Ovary (tissue), 9 donors: ENCODE data around the gene HIF1A. TPM values are rescaled to one million over a fixed set of nuclear protein-coding genes. Genes with fewer than 3 reads are reported as not detected.

ENCODE experiments used
- DNase-seq, 5 donors: peaks; one replicate each; pipeline ENCODE4 v3.0.0-alpha.2; 2019 to 2020
- H3K27ac ChIP-seq, 2 donors: fragments of 200-600 bp; one replicate each; pipeline versions ENCODE4 v1.5.1 to v1.8.0; 2019 to 2022
- H3K27me3 ChIP-seq: fragments of 200-600 bp; one replicate; pipeline ENCODE4 v1.8.0; 2022
- H3K36me3 ChIP-seq: fragments of 200-600 bp; sonication (generic); one replicate; pipeline ENCODE4 v1.5.1; 2019
- H3K4me1 ChIP-seq: one replicate; pipeline ENCODE4 v1.8.1; 2013; ENCODE audit warnings: mild to moderate bottlenecking, moderate library complexity; ENCODE audit not compliant: insufficient read depth
- H3K4me3 ChIP-seq: fragments of 200-600 bp; sonication (generic); one replicate; pipeline ENCODE4 v1.5.1; 2017
- H3K9me3 ChIP-seq, 2 donors: fragments of 200-600 bp in 1 of 2; sonication (generic) in 1 of 2; one replicate each; pipeline versions ENCODE4 v1.5.1 to v1.8.1; 2013 to 2019; ENCODE audit warnings: mild to moderate bottlenecking in 1 of 2, moderate library complexity in 1 of 2
- EP300 ChIP-seq: sonication (generic); formaldehyde crosslinking; IDR thresholded peaks from one replicate; pipeline ENCODE4 v1.6.1; 2017; ENCODE audit warnings: antibody characterized with exemption
- POLR2A ChIP-seq: fragments of 450-650 bp; IDR thresholded peaks from one replicate; pipeline ENCODE4 v1.6.1; 2017; ENCODE audit warnings: antibody characterized with exemption, mild to moderate bottlenecking, moderate library complexity
- WGBS, 3 donors: extraction: QIAGEN DNeasy Blood & Tissue Kit in 1 of 3; methylation state at CpG; one replicate each; pipeline versions ENCODE4 v1.1.5 to v1.1.7; 2013 to 2017; 5-methylcytosine and 5-hydroxymethylcytosine counted together
- intact Hi-C, 4 donors: fragments of 100-400 bp; cut with DNase I; formaldehyde crosslinking; loops; one replicate each; pipeline versions ENCODE4 v1.11.0 to v1.15.1; 2022 to 2023
- polyA plus RNA-seq, 2 donors: library from polyadenylated mRNA; stranded (reverse); fragments of 200-250 nt in 1 of 2; fragments of 350-450 nt in 1 of 2; fragmentation: Illumina TruSeq in 1 of 2; extraction: RNeasy Lipid Tissue Mini Kit (QIAGEN cat#74804) in 1 of 2; gene quantifications; one replicate each; pipeline ENCODE4 v1.2.3, GENCODE V29; 2013 to 2014
- total RNA-seq, 7 donors: library from RNA; depleted of rRNA in 2 of 7; stranded (reverse); fragments of >200 nt in 2 of 7; fragmentation: NEBNext Ultra II Directional in 3 of 7; extraction: Animal tissue kit (Norgen Biotek cat#: 25700) in 3 of 7; gene quantifications; one replicate each; pipeline versions ENCODE4 v1.1.0 to v1.2.4, GENCODE V29; 2016 to 2023
- TF ChIP-seq, protein P1 (sequence below), 3 donors: fragments of 450-650 bp in 2 of 3; fragments of 200-600 bp in 1 of 3; IDR thresholded peaks; one replicate each; pipeline versions ENCODE4 v1.5.1 to v1.8.0; 2016 to 2022; ENCODE audit warnings: antibody characterized with exemption in 3 of 3, mild to moderate bottlenecking in 1 of 3
- donor health status: DM: no; HTN: no; CAD: no; lungs with moderate emphysema.
- donor health status: DM: no; HTN: no; CAD: no.
- donor health status: Bipolar disorder and iron deficiency.
- donor health status: DM: yes; HTN: yes; CAD: no.
- donor health status: DM: no; HTN: no; CAD: no.
- donor health status: DM: yes; HTN: yes; CAD: no.

Gene HIF1A
- total and polyA plus RNA-seq, 9 donors, result 41.6 to 204 (median 116) TPM

DNA sequence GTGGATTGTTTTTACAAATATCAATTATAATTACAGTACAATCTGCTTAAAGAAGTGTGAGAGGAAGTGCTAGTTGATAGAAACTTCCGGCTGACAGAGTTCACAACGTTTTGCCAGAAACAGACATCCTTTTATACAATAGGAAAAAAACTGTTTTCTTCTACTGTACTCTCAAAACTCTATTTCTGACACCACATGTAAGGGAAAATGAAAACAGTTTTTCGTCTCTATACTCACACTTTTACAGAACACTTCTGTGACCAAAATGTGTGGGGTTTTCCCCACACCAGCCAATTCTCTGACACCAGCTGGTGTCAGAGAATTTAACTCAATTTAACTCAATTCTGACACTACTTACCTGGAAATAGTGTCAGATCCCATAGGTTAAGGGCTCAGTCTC, 24.2 kb upstream of the HIF1A start:
- Histone ChIP-seq H3K27ac (no peak overlapping the region), H3K4me1 (no peaks in the 10 kb centered on the region), H3K27me3 (no peaks in the 10 kb centered on the region), H3K9me3 (no peaks in the 10 kb centered on the region), H3K4me3 (no peak overlapping the region), H3K36me3 (no peaks in the 10 kb centered on the region)
- WGBS, 3 donors, result 31 to 49% (median 46%) methylated on average over 3 of the region's 3 CpGs
- intact Hi-C loops, result no loop called here
- TF ChIP-seq EP300, result no peak
- TF ChIP-seq, protein P1, sequence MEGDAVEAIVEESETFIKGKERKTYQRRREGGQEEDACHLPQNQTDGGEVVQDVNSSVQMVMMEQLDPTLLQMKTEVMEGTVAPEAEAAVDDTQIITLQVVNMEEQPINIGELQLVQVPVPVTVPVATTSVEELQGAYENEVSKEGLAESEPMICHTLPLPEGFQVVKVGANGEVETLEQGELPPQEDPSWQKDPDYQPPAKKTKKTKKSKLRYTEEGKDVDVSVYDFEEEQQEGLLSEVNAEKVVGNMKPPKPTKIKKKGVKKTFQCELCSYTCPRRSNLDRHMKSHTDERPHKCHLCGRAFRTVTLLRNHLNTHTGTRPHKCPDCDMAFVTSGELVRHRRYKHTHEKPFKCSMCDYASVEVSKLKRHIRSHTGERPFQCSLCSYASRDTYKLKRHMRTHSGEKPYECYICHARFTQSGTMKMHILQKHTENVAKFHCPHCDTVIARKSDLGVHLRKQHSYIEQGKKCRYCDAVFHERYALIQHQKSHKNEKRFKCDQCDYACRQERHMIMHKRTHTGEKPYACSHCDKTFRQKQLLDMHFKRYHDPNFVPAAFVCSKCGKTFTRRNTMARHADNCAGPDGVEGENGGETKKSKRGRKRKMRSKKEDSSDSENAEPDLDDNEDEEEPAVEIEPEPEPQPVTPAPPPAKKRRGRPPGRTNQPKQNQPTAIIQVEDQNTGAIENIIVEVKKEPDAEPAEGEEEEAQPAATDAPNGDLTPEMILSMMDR (IDR thresholded peaks at IDR 0.05), result no peak
- no peak for TF ChIP-seq POLR2A
- DNase-seq, result no peak

DNA sequence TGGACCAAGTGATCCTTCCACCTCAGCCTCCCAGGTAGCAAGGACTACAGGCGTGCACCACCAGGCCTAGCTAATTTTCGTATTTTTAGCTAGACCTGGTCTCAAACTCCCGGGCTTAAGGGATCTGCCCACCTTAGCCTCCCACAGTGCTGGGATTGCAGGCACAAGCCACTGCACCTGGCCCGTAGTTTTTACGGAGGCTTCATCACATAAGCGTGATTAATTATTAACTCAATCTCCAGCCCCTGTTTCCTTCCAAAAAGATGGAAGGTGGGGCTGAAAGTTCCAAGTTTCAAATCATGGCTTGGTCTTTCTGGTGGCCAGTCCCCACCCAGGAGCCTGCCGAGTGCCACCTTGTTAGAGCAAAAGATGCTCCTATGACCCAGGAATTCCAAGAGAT, 22.5 kb upstream of the HIF1A start:
- H3K4me1 ChIP-seq, result no peaks in the 10 kb centered on the region
- 94 to 98% (median 96%) methylated on average over 7 of the region's 7 CpGs for WGBS, 3 donors
- TF ChIP-seq EP300 (no peak), POLR2A (no peak)
- TF ChIP-seq, protein P1 (IDR thresholded peaks at IDR 0.05), result no peak
- no peaks in the 10 kb centered on the region for H3K36me3 ChIP-seq
- intact Hi-C loops, result no loop called here
- H3K4me3 ChIP-seq, result no peak overlapping the region
- H3K27me3 ChIP-seq, result no peaks in the 10 kb centered on the region
- no peaks in the 10 kb centered on the region for H3K9me3 ChIP-seq
- no peak overlapping the region for H3K27ac ChIP-seq
- DNase-seq, result no peak

DNA sequence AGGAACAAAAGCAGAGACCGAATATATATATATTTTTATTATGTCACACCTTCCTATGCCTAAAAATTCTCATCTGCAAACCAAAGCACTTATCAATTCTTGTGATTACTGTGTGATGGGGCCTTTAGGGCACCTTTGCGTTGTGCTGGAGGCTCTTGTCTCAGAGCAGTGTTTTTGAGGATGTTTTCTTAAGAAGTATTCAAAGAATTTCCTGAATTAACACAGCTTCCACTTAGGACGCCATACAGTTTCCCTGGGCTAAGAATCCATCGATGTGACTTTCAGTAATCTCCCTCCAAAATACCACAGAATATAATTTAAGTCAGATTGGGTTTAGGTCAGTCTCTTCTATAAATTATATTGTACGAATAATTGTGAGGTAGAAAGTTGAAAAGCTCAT, 22.0 kb upstream of the HIF1A start:
- DNase-seq, result no peak
- no peaks in the 10 kb centered on the region for H3K4me1 ChIP-seq
- 20 to 36% (median 24%) methylated on average over 5 of the region's 5 CpGs for WGBS, 3 donors
- H3K36me3 ChIP-seq, result no peaks in the 10 kb centered on the region
- H3K4me3 ChIP-seq, result no peak overlapping the region
- TF ChIP-seq POLR2A, result no peak
- TF ChIP-seq, protein P1 (IDR thresholded peaks at IDR 0.05), result no peak
- TF ChIP-seq EP300, result no peak
- H3K27ac ChIP-seq, result no peak overlapping the region
- no peaks in the 10 kb centered on the region for H3K27me3 ChIP-seq
- intact Hi-C loops, result no loop called here
- H3K9me3 ChIP-seq, result no peaks in the 10 kb centered on the region

DNA sequence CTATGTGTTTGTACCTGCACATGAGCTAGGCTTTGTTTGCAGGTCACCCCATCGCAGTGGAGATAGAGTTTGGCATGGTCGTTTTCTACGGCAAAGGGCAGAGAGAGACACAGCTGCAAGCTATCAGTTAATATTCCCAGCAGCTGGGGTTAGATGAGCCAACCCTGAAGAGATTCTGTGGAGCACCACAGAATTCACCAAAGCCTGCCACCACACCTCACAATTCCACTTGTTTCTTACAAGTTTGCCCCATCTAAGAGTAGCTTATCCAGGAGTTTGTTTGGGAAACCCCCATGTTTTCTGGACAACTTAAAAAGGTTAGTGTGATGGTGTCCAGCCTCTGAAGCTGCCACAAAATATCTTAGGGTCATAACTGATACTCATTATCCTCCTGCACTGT, 20.0 kb upstream of the HIF1A start:
- TF ChIP-seq, protein P1 (IDR thresholded peaks at IDR 0.05), result no peak
- TF ChIP-seq POLR2A, result no peak
- TF ChIP-seq EP300, result no peak
- 64 to 85% (median 79%) methylated on average over 3 of the region's 3 CpGs for WGBS, 3 donors
- intact Hi-C loops, result no loop called here

DNA sequence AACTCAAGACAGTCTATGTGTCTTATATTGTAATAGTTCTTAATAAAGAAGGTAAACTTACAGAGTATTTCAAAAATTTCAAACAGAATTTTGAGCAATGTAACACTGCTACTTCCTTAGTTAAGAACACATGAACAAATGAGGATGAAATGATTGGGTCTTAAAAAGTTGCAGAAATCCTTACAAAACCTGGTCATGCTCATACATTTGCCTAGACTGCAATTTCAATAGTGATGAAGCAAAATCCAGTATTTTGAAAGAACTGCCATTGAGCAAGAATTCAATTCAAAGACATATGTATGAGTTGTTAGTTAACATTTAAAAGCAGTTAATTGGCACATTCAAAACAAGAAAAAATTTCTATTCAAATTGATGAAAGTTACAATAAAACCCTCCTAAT, 17.8 kb upstream of the HIF1A start:
- TF ChIP-seq EP300 (no peak), POLR2A (no peak)
- intact Hi-C loops, result no loop called here
- Histone ChIP-seq H3K36me3 (no peaks in the 10 kb centered on the region), H3K27ac (no peak overlapping the region), H3K9me3 (no peaks in the 10 kb centered on the region), H3K4me3 (no peak overlapping the region), H3K27me3 (no peaks in the 10 kb centered on the region), H3K4me1 (no peaks in the 10 kb centered on the region)
- DNase-seq, result no peak

More for the DNA sequence above, 20.0 kb upstream of the HIF1A start:
- DNase-seq, result no peak
- H3K27me3 ChIP-seq, result no peaks in the 10 kb centered on the region
- no peak overlapping the region for H3K27ac ChIP-seq
- H3K9me3 ChIP-seq, result no peaks in the 10 kb centered on the region
- H3K4me1 ChIP-seq, result no peaks in the 10 kb centered on the region
- H3K36me3 ChIP-seq, result no peaks in the 10 kb centered on the region
- no peak overlapping the region for H3K4me3 ChIP-seq
